IMR-90 (cell line): ENCODE measurements around the gene SIRT5. TPM values are rescaled to one million over a fixed set of nuclear protein-coding genes. Genes with fewer than 3 reads are reported as not detected.

Experiments used
- ATAC-seq: fragments of 200-7000 bp; cut with Tn5 transposase; 2 replicates; pipeline ENCODE4 v1.9.1; 2020; ENCODE audit warnings: low read depth, mild to moderate bottlenecking, moderate library complexity
- BruUV-seq: library from RNA; stranded (reverse); fragments of 400-500 nt; replicated peaks from 2 replicates; lab custom pipeline; 2021; lab: Mats Ljungman, UMichigan
- CTCF ChIA-PET: fragments of 300-600 bp; formaldehyde crosslinking; extraction: SDS; loops from one replicate; lab custom pipeline; 2021; ENCODE audit warnings: antibody characterized with exemption; lab: Yijun Ruan, JAX
- POLR2A ChIA-PET: fragments of 300-600 bp; sonication (Branson Sonifier 250); formaldehyde crosslinking; loops from one replicate; lab custom pipeline; 2022; ENCODE audit warnings: antibody characterized with exemption; ENCODE audit not compliant: unreplicated experiment; lab: Charles Lee
- DNase-seq: peaks from one replicate; pipeline ENCODE4 v3.0.0; 2013
- H2AFZ ChIP-seq: replicated peaks from 2 replicates; pipeline ENCODE3; 2013; ENCODE audit warnings: low read length, mild to moderate bottlenecking; ENCODE audit not compliant: poor library complexity
- H2AK5ac ChIP-seq: 2 replicates; pipeline ENCODE4 v1.6.1; 2013; ENCODE audit warnings: low read depth, low read length, inconsistent platforms
- H2AK9ac ChIP-seq: replicated peaks from 2 replicates; pipeline ENCODE3; 2013; ENCODE audit warnings: mild to moderate bottlenecking, low read depth, low read length, moderate library complexity; ENCODE audit not compliant: poor library complexity
- H2BK120ac ChIP-seq: 2 replicates; pipeline ENCODE4 v1.6.1; 2013; ENCODE audit warnings: low read depth, low read length, inconsistent platforms
- H2BK15ac ChIP-seq: 3 replicates; pipeline ENCODE4 v1.6.1; 2013; ENCODE audit warnings: low read depth, low read length, inconsistent platforms
- H2BK20ac ChIP-seq: 2 replicates; pipeline ENCODE4 v1.6.1; 2013; ENCODE audit warnings: low read depth, mild to moderate bottlenecking, inconsistent platforms, low read length, moderate library complexity
- H2BK5ac ChIP-seq: 2 replicates; pipeline ENCODE4 v1.6.1; 2013; ENCODE audit warnings: mild to moderate bottlenecking, low read depth, low read length, inconsistent platforms; ENCODE audit not compliant: poor library complexity, severe bottlenecking
- H3K14ac ChIP-seq: replicated peaks from 2 replicates; pipeline ENCODE4 v1.6.1; 2013; ENCODE audit warnings: low read depth, low read length, inconsistent platforms
- H3K18ac ChIP-seq: 2 replicates; pipeline ENCODE4 v1.6.1; 2013; ENCODE audit warnings: low read depth, low read length, control low read depth
- H3K23ac ChIP-seq: 2 replicates; pipeline ENCODE4 v1.6.1; 2013; ENCODE audit warnings: low read depth, low read length, inconsistent platforms
- H3K27ac ChIP-seq: 2 replicates; pipeline ENCODE4 v1.5.1; 2013; ENCODE audit warnings: mild to moderate bottlenecking, control low read depth, low read length; ENCODE audit not compliant: insufficient read depth
- H3K27me3 ChIP-seq: 2 replicates; pipeline ENCODE4 v1.6.1; 2013; ENCODE audit warnings: low read length; ENCODE audit not compliant: control insufficient read depth, insufficient read depth
- H3K36me3 ChIP-seq: 2 replicates; pipeline ENCODE4 v1.6.1; 2013; ENCODE audit warnings: low read length, mixed read lengths; ENCODE audit not compliant: control insufficient read depth, insufficient read depth
- H3K4ac ChIP-seq: 2 replicates; pipeline ENCODE4 v1.6.1; 2013; ENCODE audit warnings: low read depth, low read length, inconsistent platforms
- H3K4me1 ChIP-seq: 2 replicates; pipeline ENCODE4 v1.6.1; 2013; ENCODE audit warnings: low read length, mixed read lengths; ENCODE audit not compliant: control insufficient read depth, insufficient read depth
- H3K4me2 ChIP-seq: 2 replicates; pipeline ENCODE4 v1.6.1; 2013; ENCODE audit warnings: low read depth, mild to moderate bottlenecking, control low read depth, low read length, moderate library complexity
- H3K4me3 ChIP-seq: 2 replicates; pipeline ENCODE4 v1.5.1; 2013; ENCODE audit warnings: low read depth, mild to moderate bottlenecking, control low read depth, low read length, moderate library complexity; ENCODE audit not compliant: insufficient read depth
- H3K56ac ChIP-seq: 2 replicates; pipeline ENCODE4 v1.6.1; 2013; ENCODE audit warnings: low read length, inconsistent platforms; ENCODE audit not compliant: insufficient read depth; ENCODE audit errors: extremely low read depth
- H3K79me1 ChIP-seq, 2 experiments: 2 replicates each; pipeline ENCODE4 v1.6.1; 2013; ENCODE audit warnings: low read length in 2 of 2, inconsistent platforms in 1 of 2, low read depth in 1 of 2
- H3K9ac ChIP-seq: 2 replicates; pipeline ENCODE4 v1.6.1; 2013; ENCODE audit warnings: low read depth, low read length, control low read depth
- H3K9me1 ChIP-seq: 2 replicates; pipeline ENCODE4 v1.6.1; 2013; ENCODE audit warnings: low read length, inconsistent platforms; ENCODE audit not compliant: insufficient read depth
- H3K9me3 ChIP-seq: 2 replicates; pipeline ENCODE4 v1.6.1; 2013; ENCODE audit warnings: low read length; ENCODE audit not compliant: control insufficient read depth, insufficient read depth
- H4K20me1 ChIP-seq: 2 replicates; pipeline ENCODE4 v1.6.1; 2013; ENCODE audit warnings: low read length, inconsistent platforms; ENCODE audit not compliant: insufficient read depth
- H4K5ac ChIP-seq: 2 replicates; pipeline ENCODE4 v1.6.1; 2013; ENCODE audit warnings: mild to moderate bottlenecking, low read depth, low read length, control low read depth
- H4K8ac ChIP-seq, 2 experiments: 2 replicates each; pipeline ENCODE4 v1.6.1; 2013; ENCODE audit warnings: low read depth in 2 of 2, low read length in 2 of 2, control low read depth in 1 of 2, inconsistent platforms in 1 of 2
- H4K91ac ChIP-seq: 2 replicates; pipeline ENCODE4 v1.6.1; 2013; ENCODE audit warnings: low read depth, low read length, inconsistent platforms; ENCODE audit not compliant: insufficient read depth
- BHLHE40 ChIP-seq: fragments of 150-350 bp; IDR thresholded peaks from 2 replicates; pipeline ENCODE4 v1.6.1; 2016; ENCODE audit warnings: mild to moderate bottlenecking, low read depth, low read length
- CEBPB ChIP-seq: IDR thresholded peaks from 2 replicates; pipeline ENCODE4 v1.6.1; 2012; ENCODE audit warnings: low read depth, low read length, improper control_type of control experiment
- CHD1 ChIP-seq: IDR thresholded peaks from 2 replicates; pipeline ENCODE4 v1.6.1; 2012; ENCODE audit warnings: low read depth, low read length, improper control_type of control experiment
- MAFK ChIP-seq: IDR thresholded peaks from 2 replicates; pipeline ENCODE4 v1.6.1; 2012; ENCODE audit warnings: low read depth, low read length, improper control_type of control experiment
- MAZ ChIP-seq: IDR thresholded peaks from 2 replicates; pipeline ENCODE4 v1.6.1; 2012; ENCODE audit warnings: low read depth, mild to moderate bottlenecking, low read length, improper control_type of control experiment, moderate library complexity, borderline replicate concordance
- MXI1 ChIP-seq: IDR thresholded peaks from 2 replicates; pipeline ENCODE4 v1.6.1; 2012; ENCODE audit warnings: low read depth, mild to moderate bottlenecking, low read length, moderate library complexity, borderline replicate concordance
- NFE2L2 ChIP-seq: fragments of 150-350 bp; IDR thresholded peaks from 2 replicates; pipeline ENCODE4 v1.6.1; 2016; ENCODE audit warnings: low read depth, mild to moderate bottlenecking, low read length
- RAD21 ChIP-seq: IDR thresholded peaks from 2 replicates; pipeline ENCODE4 v1.6.1; 2012; ENCODE audit warnings: low read length, improper control_type of control experiment
- RCOR1 ChIP-seq: IDR thresholded peaks from 2 replicates; pipeline ENCODE4 v1.6.1; 2012; ENCODE audit warnings: mild to moderate bottlenecking, low read length, improper control_type of control experiment; ENCODE audit not compliant: insufficient replicate concordance
- RFX5 ChIP-seq: IDR thresholded peaks from 2 replicates; pipeline ENCODE4 v1.8.0; 2012; ENCODE audit warnings: low read depth, mild to moderate bottlenecking, low read length, moderate library complexity
- SMC3 ChIP-seq: fragments of 150-350 bp; IDR thresholded peaks from 2 replicates; pipeline ENCODE4 v1.6.1; 2016; ENCODE audit warnings: low read depth, mild to moderate bottlenecking, antibody characterized with exemption, low read length, moderate library complexity
- WGBS, 2 experiments: methylation state at CpG; one replicate each; pipeline versions ENCODE4 v1.1.5 to v1.1.7; 2013; ENCODE audit warnings: missing lambda C conversion rate in 2 of 2; ENCODE audit not compliant: insufficient read length in 1 of 2; ENCODE audit errors: extremely low coverage in 2 of 2; 5-methylcytosine and 5-hydroxymethylcytosine counted together
- dilution Hi-C: fragments of 300-500 bp; cut with HindIII; formaldehyde crosslinking; loops from one replicate; pipeline ENCODE4 v1.14.3; 2018; ENCODE audit warnings: low sequenced_read_pairs; ENCODE audit not compliant: unreplicated experiment
- in situ Hi-C: fragments of 300-500 bp; cut with MboI; formaldehyde crosslinking; loops from 3 replicates; pipeline ENCODE4 v1.14.3; 2019; ENCODE audit warnings: low sequenced_read_pairs, inconsistent platforms, mixed read lengths
- intact Hi-C: fragments of 100-400 bp; cut with micrococcal nuclease; formaldehyde crosslinking; loops from 2 replicates; pipeline ENCODE4 v1.10.0; 2022
- polyA plus RNA-seq, 3 experiments: library from polyadenylated mRNA; depleted of rRNA; stranded (reverse); fragments of >200 nt; gene quantifications; 2 replicates each; pipeline ENCODE4 v1.2.3, GENCODE V29; 2012; ENCODE audit warnings: low replicate concordance in 1 of 3
- total RNA-seq: library from RNA; depleted of rRNA; stranded (reverse); fragments of >200 nt; gene quantifications from 2 replicates; pipeline ENCODE4 v1.2.3, GENCODE V29; 2012
- TF ChIP-seq, protein P1 (sequence below): fragments of 150-350 bp; IDR thresholded peaks from 2 replicates; pipeline ENCODE4 v1.6.1; 2017; ENCODE audit warnings: mild to moderate bottlenecking, antibody characterized with exemption, low read length, low read depth
- TF ChIP-seq, protein P2 (sequence below): fragments of 150-350 bp; IDR thresholded peaks from 2 replicates; pipeline ENCODE4 v1.6.1; 2016; ENCODE audit warnings: low read depth, mild to moderate bottlenecking, low read length, moderate library complexity, borderline replicate concordance

SIRT5 gene
- total and polyA plus RNA-seq, 2 of the 4 experiments (the other 2 are of a cell fraction), result 4.7 to 5.2 TPM

DNA sequence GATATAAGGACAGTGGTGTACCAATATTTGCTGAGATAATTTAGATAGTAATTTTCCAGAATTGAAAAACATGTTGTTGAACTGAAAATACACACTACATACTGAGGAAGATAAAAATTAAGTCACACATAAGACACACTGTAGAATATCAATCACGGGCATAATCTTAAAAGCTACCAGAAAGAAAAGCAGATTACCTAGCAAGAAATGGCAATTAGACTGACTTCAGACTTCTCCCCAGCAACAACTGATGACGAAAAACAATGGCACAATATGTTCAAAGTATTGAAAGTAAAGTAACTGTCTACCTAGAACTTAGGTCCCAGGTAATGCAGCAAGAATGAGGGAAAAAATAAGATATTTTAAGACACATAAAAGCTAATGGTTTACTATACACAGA, 87.2 kb downstream of the SIRT5 start:
- intact Hi-C loops, result loop anchor here (5.0 kb wide), 1 partner anchor 36 kb away; no protein-coding TSS in a partner anchor
- peaks cover 16 to 53% of the 10 kb centered on the region in 2 experiments for H3K79me1 ChIP-seq
- H3K56ac ChIP-seq, result no peak overlapping the region
- H2BK20ac ChIP-seq, result no peak overlapping the region
- no peak overlapping the region for H2BK120ac ChIP-seq
- no peak overlapping the region for H2BK5ac ChIP-seq
- ChIA-PET CTCF (no interaction called here), POLR2A (no interaction called here)
- H3K27me3 ChIP-seq, result no peaks in the 10 kb centered on the region
- H2BK15ac ChIP-seq, result no peak overlapping the region
- no peak overlapping the region for H3K27ac ChIP-seq
- peaks cover 5% of the 10 kb centered on the region; the same call in 1 of the 2 replicates for H3K4me1 ChIP-seq
- peaks cover 41% of the 10 kb centered on the region for H4K20me1 ChIP-seq
- H3K4me3 ChIP-seq, result no peak overlapping the region
- dilution Hi-C loops, result no loop called here
- H3K4me2 ChIP-seq, result no peak overlapping the region
- no peaks in the 10 kb centered on the region for H3K36me3 ChIP-seq
- H2AFZ ChIP-seq, result no peak overlapping the region
- no peak overlapping the region for H3K23ac ChIP-seq
- no peak overlapping the region for H4K8ac ChIP-seq
- no peak for TF ChIP-seq MAZ
- no peak for TF ChIP-seq RCOR1
- TF ChIP-seq BHLHE40, result no peak
- TF ChIP-seq, protein P1, sequence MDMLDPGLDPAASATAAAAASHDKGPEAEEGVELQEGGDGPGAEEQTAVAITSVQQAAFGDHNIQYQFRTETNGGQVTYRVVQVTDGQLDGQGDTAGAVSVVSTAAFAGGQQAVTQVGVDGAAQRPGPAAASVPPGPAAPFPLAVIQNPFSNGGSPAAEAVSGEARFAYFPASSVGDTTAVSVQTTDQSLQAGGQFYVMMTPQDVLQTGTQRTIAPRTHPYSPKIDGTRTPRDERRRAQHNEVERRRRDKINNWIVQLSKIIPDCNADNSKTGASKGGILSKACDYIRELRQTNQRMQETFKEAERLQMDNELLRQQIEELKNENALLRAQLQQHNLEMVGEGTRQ, result no peak
- TF ChIP-seq CEBPB, result no peak
- TF ChIP-seq RAD21, result no peak
- TF ChIP-seq, protein P2, sequence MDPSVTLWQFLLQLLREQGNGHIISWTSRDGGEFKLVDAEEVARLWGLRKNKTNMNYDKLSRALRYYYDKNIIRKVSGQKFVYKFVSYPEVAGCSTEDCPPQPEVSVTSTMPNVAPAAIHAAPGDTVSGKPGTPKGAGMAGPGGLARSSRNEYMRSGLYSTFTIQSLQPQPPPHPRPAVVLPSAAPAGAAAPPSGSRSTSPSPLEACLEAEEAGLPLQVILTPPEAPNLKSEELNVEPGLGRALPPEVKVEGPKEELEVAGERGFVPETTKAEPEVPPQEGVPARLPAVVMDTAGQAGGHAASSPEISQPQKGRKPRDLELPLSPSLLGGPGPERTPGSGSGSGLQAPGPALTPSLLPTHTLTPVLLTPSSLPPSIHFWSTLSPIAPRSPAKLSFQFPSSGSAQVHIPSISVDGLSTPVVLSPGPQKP, result no peak
- TF ChIP-seq SMC3, result no peak
- TF ChIP-seq MAFK, result no peak
- no peak for TF ChIP-seq RFX5
- TF ChIP-seq NFE2L2, result no peak
- TF ChIP-seq MXI1, result no peak
- TF ChIP-seq CHD1, result no peak
- H4K5ac ChIP-seq, result no peak overlapping the region
- no peak overlapping the region for H3K4ac ChIP-seq
- H3K9ac ChIP-seq, result no peak overlapping the region
- H3K9me1 ChIP-seq, result peaks cover 3% of the 10 kb centered on the region
- in situ Hi-C loops, result no loop called here
- no CpG with 5 or more reads among the region's 2 CpGs for WGBS, 2 experiments
- H3K14ac ChIP-seq, result no peak overlapping the region
- H2AK5ac ChIP-seq, result no peak overlapping the region
- no TSS peak for BruUV-seq
- no peak overlapping the region for H4K91ac ChIP-seq
- no peak overlapping the region for H3K18ac ChIP-seq
- H2AK9ac ChIP-seq, result no peak overlapping the region
- no peaks in the 10 kb centered on the region for H3K9me3 ChIP-seq
- ATAC-seq, result no peak
- no peak for DNase-seq
